Neuronal stem cell (in vitro differentiated cells): Measurements from ENCODE around the gene IP6K1. TPM values are rescaled to one million over a fixed set of nuclear protein-coding genes. Genes with fewer than 3 reads are reported as not detected.

Experiments
- DNase-seq: peaks from one replicate; pipeline ENCODE4 v3.0.0-alpha.2; 2013; ENCODE audit warnings: low spot score
- H2AFZ ChIP-seq: one replicate; pipeline ENCODE4 v1.6.1; 2013; ENCODE audit warnings: mild to moderate bottlenecking, low read length, inconsistent platforms
- H2AK5ac ChIP-seq: 2 replicates; pipeline ENCODE4 v1.6.1; 2013; ENCODE audit warnings: low read depth, mild to moderate bottlenecking, inconsistent platforms, low read length, moderate library complexity, mixed read lengths
- H2BK120ac ChIP-seq: 2 replicates; pipeline ENCODE4 v1.6.1; 2013; ENCODE audit warnings: low read depth, mild to moderate bottlenecking, inconsistent platforms, low read length, moderate library complexity, mixed read lengths
- H2BK12ac ChIP-seq: one replicate; pipeline ENCODE4 v1.6.1; 2013; ENCODE audit warnings: low read length, inconsistent platforms
- H2BK15ac ChIP-seq: 2 replicates; pipeline ENCODE4 v1.6.1; 2013; ENCODE audit warnings: mild to moderate bottlenecking, low read length, inconsistent platforms, mixed read lengths
- H2BK5ac ChIP-seq: one replicate; pipeline ENCODE4 v1.6.1; 2013; ENCODE audit warnings: inconsistent platforms, mild to moderate bottlenecking, low read length, moderate library complexity
- H3K14ac ChIP-seq: one replicate; pipeline ENCODE4 v1.6.1; 2013; ENCODE audit warnings: low read length, inconsistent platforms
- H3K18ac ChIP-seq: 2 replicates; pipeline ENCODE4 v1.6.1; 2013; ENCODE audit warnings: low read length, inconsistent platforms
- H3K23ac ChIP-seq: 2 replicates; pipeline ENCODE4 v1.6.1; 2013; ENCODE audit warnings: low read depth, mild to moderate bottlenecking, mixed read lengths, low read length, inconsistent platforms; ENCODE audit not compliant: poor library complexity
- H3K27ac ChIP-seq: replicated peaks from 3 replicates; pipeline ENCODE4 v1.5.1; 2013; ENCODE audit warnings: low read length, inconsistent platforms
- H3K27me3 ChIP-seq, 3 experiments: 2 replicates each; pipeline ENCODE4 v1.6.1; 2013; ENCODE audit warnings: low read length in 3 of 3, mild to moderate bottlenecking in 2 of 3, inconsistent platforms in 1 of 3, low read depth in 1 of 3, mixed read lengths in 1 of 3, moderate library complexity in 1 of 3; ENCODE audit not compliant: control insufficient read depth in 3 of 3, insufficient read depth in 3 of 3
- H3K36me3 ChIP-seq, 2 donors: replicated peaks in 1 of 2; 2 replicates each; pipeline ENCODE4 v1.6.1; 2013; ENCODE audit warnings: low read length in 2 of 2; ENCODE audit not compliant: control insufficient read depth in 2 of 2, insufficient read depth in 2 of 2
- H3K4ac ChIP-seq: 2 replicates; pipeline ENCODE4 v1.6.1; 2013; ENCODE audit warnings: inconsistent platforms, mild to moderate bottlenecking, low read length, moderate library complexity
- H3K4me1 ChIP-seq, 2 donors: 1 replicate in 1 of 2; 2 replicates in 1 of 2; pipeline ENCODE4 v1.6.1; 2013; ENCODE audit warnings: low read length in 2 of 2, low read depth in 1 of 2; ENCODE audit not compliant: control insufficient read depth in 2 of 2, insufficient read depth in 1 of 2
- H3K4me2 ChIP-seq: one replicate; pipeline ENCODE4 v1.6.1; 2013; ENCODE audit warnings: mild to moderate bottlenecking, low read length, inconsistent platforms; ENCODE audit not compliant: insufficient read depth, poor library complexity, severe bottlenecking
- H3K4me3 ChIP-seq, 2 donors: 2 replicates each; pipeline ENCODE4 v1.5.1; 2013; ENCODE audit warnings: low read length in 2 of 2, mild to moderate bottlenecking in 2 of 2, inconsistent platforms in 1 of 2, moderate library complexity in 1 of 2
- H3K79me1 ChIP-seq: one replicate; pipeline ENCODE4 v1.6.1; 2013; ENCODE audit warnings: low read depth, mild to moderate bottlenecking, inconsistent platforms, low read length, moderate library complexity
- H3K9ac ChIP-seq: one replicate; pipeline ENCODE4 v1.6.1; 2013; ENCODE audit warnings: mild to moderate bottlenecking, low read depth, low read length, inconsistent platforms; ENCODE audit not compliant: poor library complexity
- H3K9me3 ChIP-seq, 2 donors: replicated peaks in 1 of 2; 2 replicates each; pipeline versions ENCODE3 to v1.6.1; 2013; ENCODE audit warnings: low read length in 2 of 2, mild to moderate bottlenecking in 2 of 2, inconsistent platforms in 1 of 2, low read depth in 1 of 2, mixed read lengths in 1 of 2, moderate library complexity in 1 of 2; ENCODE audit not compliant: control insufficient read depth in 2 of 2, insufficient read depth in 1 of 2
- H4K8ac ChIP-seq: one replicate; pipeline ENCODE4 v1.6.1; 2013; ENCODE audit warnings: low read depth, mild to moderate bottlenecking, inconsistent platforms, low read length, moderate library complexity
- H4K91ac ChIP-seq: one replicate; pipeline ENCODE4 v1.6.1; 2013; ENCODE audit warnings: low read length, low read depth, mild to moderate bottlenecking, inconsistent platforms; ENCODE audit not compliant: poor library complexity
- WGBS, 2 donors: extraction: QIAGEN DNeasy Blood & Tissue Kit; methylation state at CpG; one replicate each; pipeline ENCODE4 v1.1.7; 2013; ENCODE audit warnings: missing lambda C conversion rate in 2 of 2, mixed read lengths in 1 of 2; ENCODE audit not compliant: insufficient read length in 2 of 2, insufficient replicate concordance in 1 of 2; ENCODE audit errors: extremely low coverage in 2 of 2; 5-methylcytosine and 5-hydroxymethylcytosine counted together
- small RNA-seq: library from polyadenylated mRNA; stranded (forward); fragments of <200 nt; extraction: miRNeasy Mini kit (QIAGEN cat#:217004); gene quantifications from one replicate; pipeline ENCODE3, GENCODE V24; 2013; ENCODE audit not compliant: insufficient read depth

IP6K1 gene

DNA sequence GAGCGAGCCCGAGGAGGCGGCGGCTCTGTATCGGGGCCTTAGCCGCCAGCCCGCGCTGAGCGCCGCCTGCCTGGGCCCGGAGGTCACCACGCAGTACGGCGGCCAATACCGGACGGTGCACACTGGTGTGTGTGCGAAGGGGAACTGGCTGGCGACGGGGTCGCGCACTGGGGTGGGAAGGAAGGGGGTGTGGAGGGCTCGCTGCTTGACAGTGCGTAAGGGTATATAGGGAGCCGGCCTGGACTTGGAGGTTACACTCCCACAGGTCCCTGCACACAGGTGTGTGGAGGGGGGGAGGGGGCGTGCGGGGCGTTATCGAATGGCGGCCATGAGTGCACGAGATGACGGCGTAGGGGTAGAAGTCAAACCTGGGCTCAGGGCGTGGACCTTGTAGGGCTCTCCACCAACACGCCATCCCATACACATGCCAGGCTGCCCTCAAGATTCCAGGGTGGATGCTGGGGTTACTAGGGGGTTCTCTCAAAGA lies 111.8 kb downstream of the IP6K1 start:
- Histone ChIP-seq H3K9me3 (no peaks in the 10 kb centered on the region), H3K23ac (peak overlapping the region; percentile 78), H3K4me2 (peak overlapping the region; percentile 72), H3K4ac (no peak overlapping the region), H3K9ac (peak overlapping the region; percentile 90), H2AK5ac (peak overlapping the region; percentile 36), H3K36me3 (peaks cover 33 to 44% of the 10 kb centered on the region in 2 donors), H4K8ac (no peak overlapping the region), H3K27me3 (no peaks in the 10 kb centered on the region), H2BK5ac (peak overlapping the region; percentile 78), H2BK120ac (no peak overlapping the region), H4K91ac (no peak overlapping the region), H3K79me1 (peaks cover 4% of the 10 kb centered on the region), H3K4me3 (peak overlapping the region; percentile 90 to 96), H2BK12ac (no peak overlapping the region), H3K27ac (no peak overlapping the region), H3K4me1 (peaks cover 7 to 10% of the 10 kb centered on the region in 2 donors), H2BK15ac (no peak overlapping the region), H3K18ac (peak overlapping the region; percentile 88), H3K14ac (no peak overlapping the region), H2AFZ (peak overlapping the region; percentile 93)
- no peak for DNase-seq
- no CpG with 5 or more reads among the region's 34 CpGs for WGBS, 2 donors

Small RNA genes within 50 kb of the gene (small RNA-seq; reads per million reads assigned to genes)
- not detected for gene AMIGO3
- not detected for gene COX6CP14
